ACC112 (cell line): ENCODE measurements around the gene MYEF2.

ENCODE experiments used
- H2AFZ ChIP-seq: fragments of 200-600 bp; sonication (generic); one replicate; pipeline ENCODE4 v1.6.0; 2017; ENCODE audit warnings: antibody characterized with exemption, low read length; ENCODE audit not compliant: unreplicated experiment
- H3K27ac ChIP-seq: fragments of 200-600 bp; sonication (generic); 2 replicates; pipeline ENCODE4 v1.5.1; 2014; ENCODE audit warnings: low read depth, mild to moderate bottlenecking, antibody characterized with exemption, low read length, moderate library complexity
- H3K27me3 ChIP-seq: fragments of 200-600 bp; sonication (generic); 2 replicates; pipeline ENCODE4 v1.6.1; 2014; ENCODE audit warnings: mild to moderate bottlenecking, antibody characterized with exemption, low read length, moderate library complexity, mixed read lengths; ENCODE audit not compliant: insufficient read depth
- H3K36me3 ChIP-seq: fragments of 200-600 bp; sonication (generic); 2 replicates; pipeline ENCODE4 v1.6.1; 2016; ENCODE audit warnings: mild to moderate bottlenecking, antibody characterized with exemption, low read length, moderate library complexity, mixed read lengths; ENCODE audit not compliant: insufficient read depth
- H3K4me1 ChIP-seq: fragments of 200-600 bp; sonication (generic); one replicate; pipeline ENCODE4 v1.6.1; 2016; ENCODE audit warnings: low read length, mixed read lengths; ENCODE audit not compliant: insufficient read depth, unreplicated experiment, control insufficient read depth
- H3K4me3 ChIP-seq: fragments of 200-600 bp; sonication (generic); 2 replicates; pipeline ENCODE4 v1.5.1; 2014; ENCODE audit warnings: mild to moderate bottlenecking, low read depth, low read length
- H3K79me2 ChIP-seq: fragments of 200-600 bp; sonication (generic); one replicate; pipeline ENCODE4 v1.6.0; 2016; ENCODE audit warnings: low read length; ENCODE audit not compliant: control insufficient read depth, unreplicated experiment, insufficient read depth

The MYEF2 gene

DNA sequence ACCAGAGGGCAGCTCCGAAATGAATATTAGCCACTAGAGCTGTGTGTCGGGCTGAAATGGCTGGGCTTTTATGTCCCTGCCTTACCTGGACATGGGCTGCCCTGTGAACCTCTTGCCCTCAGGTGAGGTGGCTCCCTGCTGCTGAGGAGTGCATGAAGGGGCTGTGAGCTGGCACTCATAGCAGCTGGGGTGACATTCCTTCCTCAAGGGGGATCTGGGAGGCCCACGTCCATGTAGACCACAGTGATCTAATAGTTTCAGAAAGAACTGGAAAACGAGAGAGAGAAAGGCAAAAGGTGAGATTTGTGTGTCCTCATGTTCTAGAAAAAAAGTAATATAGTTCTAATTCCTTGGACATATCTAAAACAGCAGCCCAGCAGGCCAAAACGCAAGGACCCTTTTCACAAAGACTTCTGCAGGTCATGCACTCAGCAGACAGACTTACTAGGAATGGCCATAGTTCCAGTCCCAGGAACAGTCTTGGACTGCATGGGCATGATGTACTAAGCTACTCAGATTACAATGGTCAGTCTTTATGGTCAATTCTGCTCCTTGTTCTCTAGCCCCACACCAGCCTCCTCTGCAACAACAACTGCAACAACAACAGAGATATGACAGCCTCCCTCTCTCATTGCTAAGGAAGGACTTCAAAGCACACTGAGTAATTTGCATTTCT is 68.1 kb downstream of the MYEF2 start:
- no peaks in the 10 kb centered on the region for H3K4me1 ChIP-seq
- H3K36me3 ChIP-seq: no peaks in the 10 kb centered on the region
- peaks cover 76% of the 10 kb centered on the region for H3K27me3 ChIP-seq
- H2AFZ ChIP-seq: no peak overlapping the region
- H3K4me3 ChIP-seq: no peak overlapping the region
- no peak overlapping the region for H3K27ac ChIP-seq
- H3K79me2 ChIP-seq: no peaks in the 10 kb centered on the region

DNA sequence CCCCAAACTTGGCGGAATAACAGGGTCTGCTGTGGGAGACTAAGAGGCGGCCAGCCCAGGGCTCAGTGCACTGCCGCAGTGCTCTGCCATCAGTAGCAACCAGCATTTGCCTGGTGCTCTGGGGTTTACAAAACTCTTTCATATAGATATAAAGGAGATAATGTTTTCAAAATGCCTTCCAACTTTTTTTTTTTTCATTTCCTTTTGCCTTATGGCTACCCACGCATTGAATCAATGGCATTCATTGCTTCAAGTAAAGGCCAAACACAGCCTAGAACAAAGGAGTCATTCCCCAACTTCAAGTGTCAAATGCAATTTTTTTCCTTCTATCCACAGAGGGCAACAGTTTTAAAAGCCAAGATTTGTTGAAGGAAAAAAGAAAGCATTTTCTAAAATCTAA is 68.9 kb downstream of the MYEF2 start:
- no peak overlapping the region for H3K27ac ChIP-seq

DNA sequence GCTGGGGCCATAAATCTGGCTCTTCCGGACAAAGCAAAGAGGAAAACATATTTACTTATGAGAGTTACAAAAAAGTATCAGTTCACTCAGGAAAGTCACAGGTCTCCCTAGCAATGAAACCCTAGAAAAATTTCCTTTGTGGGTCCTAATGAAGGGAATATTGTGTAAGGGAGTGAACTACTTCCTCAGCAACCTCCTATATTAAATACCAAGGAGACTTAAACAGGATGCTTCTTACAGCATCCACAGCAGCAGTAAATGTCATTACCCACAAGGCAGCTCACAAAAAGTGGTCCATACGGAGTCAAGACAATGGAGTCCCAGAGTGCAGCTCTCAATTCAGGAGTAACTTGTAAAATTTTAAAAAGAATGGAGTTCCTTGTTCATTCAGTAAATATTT is 72.2 kb downstream of the MYEF2 start:
- H3K36me3 ChIP-seq: no peaks in the 10 kb centered on the region
- no peak overlapping the region for H3K4me3 ChIP-seq
- H3K27me3 ChIP-seq: peaks cover 92% of the 10 kb centered on the region
- no peaks in the 10 kb centered on the region for H3K4me1 ChIP-seq
- H3K79me2 ChIP-seq: no peaks in the 10 kb centered on the region
- H3K27ac ChIP-seq: no peak overlapping the region
- H2AFZ ChIP-seq: no peak overlapping the region

More for the DNA sequence above, 68.9 kb downstream of the MYEF2 start:
- Histone ChIP-seq H2AFZ (no peak overlapping the region), H3K27me3 (peaks cover 75% of the 10 kb centered on the region), H3K4me1 (no peaks in the 10 kb centered on the region), H3K4me3 (no peak overlapping the region), H3K36me3 (no peaks in the 10 kb centered on the region), H3K79me2 (no peaks in the 10 kb centered on the region)

DNA sequence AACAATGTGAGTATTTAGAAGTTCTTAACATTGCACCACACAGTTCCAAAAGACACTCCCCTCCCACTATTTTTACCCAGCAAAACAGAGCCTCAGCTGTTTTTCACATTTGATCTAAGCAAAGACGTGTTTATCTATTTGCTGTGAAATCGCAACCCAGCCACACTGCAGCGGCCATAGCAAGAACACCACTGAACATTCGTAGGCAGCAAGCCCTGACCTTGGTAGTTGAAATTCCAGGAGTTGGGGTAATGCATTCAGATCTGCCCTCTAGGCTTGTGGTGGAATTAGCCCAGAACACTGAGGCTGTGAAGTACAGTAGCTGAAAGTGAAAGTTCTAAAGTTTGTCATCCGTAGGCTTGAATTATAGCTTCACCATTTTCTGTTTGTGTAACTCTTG is 74.4 kb downstream of the MYEF2 start:
- H3K27me3 ChIP-seq: peaks cover 90% of the 10 kb centered on the region
- no peaks in the 10 kb centered on the region for H3K79me2 ChIP-seq
- no peaks in the 10 kb centered on the region for H3K36me3 ChIP-seq
- no peak overlapping the region for H3K4me3 ChIP-seq
- no peaks in the 10 kb centered on the region for H3K4me1 ChIP-seq
- H3K27ac ChIP-seq: no peak overlapping the region
- no peak overlapping the region for H2AFZ ChIP-seq

DNA sequence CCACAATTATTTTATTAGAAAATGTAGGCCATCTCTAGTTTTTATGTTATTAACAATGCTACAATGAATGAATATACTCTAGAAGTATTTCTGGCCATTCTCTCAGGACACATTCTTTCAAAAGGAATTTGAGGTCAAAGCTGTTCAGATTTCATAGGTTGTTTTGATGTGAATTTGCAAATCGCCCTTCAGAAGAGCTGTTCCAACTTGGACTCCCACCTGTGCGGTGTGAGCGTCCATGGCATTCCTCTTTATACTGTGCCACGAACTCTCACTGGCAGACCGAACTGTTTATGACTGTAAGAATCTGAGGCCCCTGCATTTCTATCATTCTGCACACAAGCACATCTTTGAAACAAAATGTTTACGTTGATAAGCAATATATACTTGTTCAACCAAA is 75.9 kb downstream of the MYEF2 start:
- Histone ChIP-seq H3K27me3 (peaks cover 82% of the 10 kb centered on the region), H3K4me3 (no peak overlapping the region), H3K27ac (no peak overlapping the region), H3K4me1 (no peaks in the 10 kb centered on the region), H3K36me3 (no peaks in the 10 kb centered on the region), H3K79me2 (no peaks in the 10 kb centered on the region), H2AFZ (no peak overlapping the region)

DNA sequence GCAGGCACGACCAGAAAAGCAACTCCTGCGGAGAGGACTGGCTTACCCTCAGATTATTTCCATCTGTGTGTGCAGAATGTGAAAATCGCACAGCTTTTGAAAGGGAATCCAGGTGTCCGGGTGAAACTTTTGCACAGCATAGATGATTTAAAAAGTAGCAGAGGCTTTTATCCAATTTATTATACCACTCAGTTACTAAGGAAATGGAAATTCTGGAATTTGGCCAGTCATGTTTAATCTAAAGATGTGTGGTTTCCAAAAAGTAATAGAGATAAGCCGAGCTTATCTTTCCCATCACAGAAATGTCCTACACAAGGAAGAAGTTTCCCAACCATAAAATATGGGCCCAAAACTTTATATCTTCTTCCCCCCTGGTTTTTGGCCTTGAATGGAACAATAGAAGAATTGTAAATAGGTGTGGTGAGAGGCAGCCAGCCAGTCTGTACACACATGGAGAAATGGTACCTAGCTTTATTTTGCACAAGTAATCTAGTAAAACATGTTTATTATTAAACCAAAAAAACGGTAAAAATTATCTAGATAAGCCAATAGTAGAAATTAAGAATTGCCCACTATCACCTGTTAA is 76.6 kb downstream of the MYEF2 start:
- Histone ChIP-seq H2AFZ (no peak overlapping the region), H3K4me3 (no peak overlapping the region), H3K79me2 (no peaks in the 10 kb centered on the region), H3K36me3 (no peaks in the 10 kb centered on the region), H3K27ac (no peak overlapping the region), H3K4me1 (no peaks in the 10 kb centered on the region), H3K27me3 (peaks cover 75% of the 10 kb centered on the region)

DNA sequence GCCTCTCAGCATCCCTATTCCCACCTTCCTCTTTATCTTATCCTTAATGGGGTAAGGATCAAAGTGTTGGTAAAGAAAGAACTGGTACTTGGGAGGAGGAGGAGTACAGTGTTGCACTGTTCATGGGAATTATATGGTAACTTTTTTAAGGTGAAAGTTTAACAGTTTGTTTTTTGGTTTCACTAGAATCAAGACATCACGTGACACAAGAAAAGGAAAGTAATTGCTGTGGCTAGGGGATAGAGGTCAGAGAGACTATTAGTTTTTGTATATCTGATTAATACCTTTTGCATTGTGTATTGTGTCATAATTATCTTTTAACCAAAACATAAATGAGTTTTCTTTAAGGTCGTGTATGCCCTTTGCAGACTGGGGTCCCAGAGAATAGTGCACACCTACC is 80.8 kb downstream of the MYEF2 start:
- Histone ChIP-seq H3K79me2 (no peaks in the 10 kb centered on the region), H3K4me1 (no peaks in the 10 kb centered on the region), H3K27ac (no peak overlapping the region), H3K4me3 (no peak overlapping the region), H3K36me3 (no peaks in the 10 kb centered on the region), H2AFZ (no peak overlapping the region), H3K27me3 (peaks cover 61% of the 10 kb centered on the region)

DNA sequence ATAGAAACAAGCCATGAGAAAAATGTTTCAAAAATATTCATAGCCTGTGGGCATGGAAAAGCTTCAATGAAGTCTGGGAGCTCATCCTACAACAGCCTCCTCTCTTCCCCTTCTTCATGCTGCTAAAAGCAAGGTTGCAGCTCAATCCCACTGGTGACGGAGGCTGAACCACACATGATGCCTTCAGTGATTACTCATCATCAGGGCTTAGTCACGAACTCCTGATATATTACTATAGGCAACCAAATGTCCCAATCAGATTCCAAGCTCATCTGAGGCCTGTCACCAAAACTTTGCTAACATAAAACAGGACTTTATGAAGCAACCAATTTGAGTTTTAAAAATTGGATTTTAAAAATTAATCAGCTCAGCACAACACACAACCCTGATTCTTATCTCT is 81.3 kb downstream of the MYEF2 start:
- no peaks in the 10 kb centered on the region for H3K36me3 ChIP-seq
- peaks cover 59% of the 10 kb centered on the region for H3K27me3 ChIP-seq
- no peak overlapping the region for H2AFZ ChIP-seq
- no peak overlapping the region for H3K4me3 ChIP-seq
- no peaks in the 10 kb centered on the region for H3K4me1 ChIP-seq
- no peak overlapping the region for H3K27ac ChIP-seq
- no peaks in the 10 kb centered on the region for H3K79me2 ChIP-seq

DNA sequence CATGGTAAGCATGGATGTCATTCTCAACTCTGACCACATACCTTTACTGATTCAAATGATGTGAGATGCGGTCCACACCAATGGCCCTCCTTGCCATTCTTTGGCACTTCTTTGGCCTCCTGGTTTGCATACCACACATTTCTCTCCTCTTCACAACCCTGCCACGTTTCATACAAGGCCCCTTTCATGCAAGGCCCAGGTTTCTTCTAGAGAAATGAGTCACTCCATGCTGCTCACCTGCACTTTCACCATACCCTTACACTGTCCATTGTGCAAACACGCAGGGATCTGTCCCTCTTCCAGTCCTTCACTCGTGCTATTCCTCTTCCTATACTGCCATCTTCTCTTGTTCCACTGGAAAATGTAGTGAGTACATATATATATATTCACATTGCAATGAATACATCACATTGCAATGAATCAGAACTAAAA is 81.7 kb downstream of the MYEF2 start:
- no peaks in the 10 kb centered on the region for H3K36me3 ChIP-seq
- no peak overlapping the region for H3K4me3 ChIP-seq
- H2AFZ ChIP-seq: no peak overlapping the region
- H3K27ac ChIP-seq: no peak overlapping the region
- H3K79me2 ChIP-seq: no peaks in the 10 kb centered on the region
- peaks cover 57% of the 10 kb centered on the region for H3K27me3 ChIP-seq
- no peaks in the 10 kb centered on the region for H3K4me1 ChIP-seq

DNA sequence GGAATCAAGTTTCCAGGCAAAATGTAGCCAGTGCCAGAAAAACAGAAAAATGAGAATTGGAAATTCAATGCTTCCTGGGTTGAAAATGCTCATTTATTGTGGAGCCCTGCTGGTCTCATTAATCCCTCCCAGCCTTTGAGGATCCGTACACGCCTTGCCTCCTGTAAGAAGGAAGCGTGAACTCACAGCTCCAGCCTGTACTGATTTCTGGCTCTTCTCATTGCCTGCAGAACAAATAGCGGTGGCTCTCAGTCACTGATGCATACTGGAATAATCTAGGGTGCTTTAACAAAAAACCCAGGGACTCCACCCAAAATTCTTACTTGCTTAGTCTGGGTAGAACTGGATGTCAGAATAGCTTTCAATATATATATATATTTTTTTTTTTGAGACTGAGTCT is 86.6 kb downstream of the MYEF2 start:
- no peaks in the 10 kb centered on the region for H3K79me2 ChIP-seq
- no peaks in the 10 kb centered on the region for H3K36me3 ChIP-seq
- H3K27ac ChIP-seq: no peak overlapping the region
- no peak overlapping the region for H3K4me3 ChIP-seq
- H2AFZ ChIP-seq: no peak overlapping the region
- peaks cover 58% of the 10 kb centered on the region for H3K27me3 ChIP-seq
- peaks cover 6% of the 10 kb centered on the region for H3K4me1 ChIP-seq

DNA sequence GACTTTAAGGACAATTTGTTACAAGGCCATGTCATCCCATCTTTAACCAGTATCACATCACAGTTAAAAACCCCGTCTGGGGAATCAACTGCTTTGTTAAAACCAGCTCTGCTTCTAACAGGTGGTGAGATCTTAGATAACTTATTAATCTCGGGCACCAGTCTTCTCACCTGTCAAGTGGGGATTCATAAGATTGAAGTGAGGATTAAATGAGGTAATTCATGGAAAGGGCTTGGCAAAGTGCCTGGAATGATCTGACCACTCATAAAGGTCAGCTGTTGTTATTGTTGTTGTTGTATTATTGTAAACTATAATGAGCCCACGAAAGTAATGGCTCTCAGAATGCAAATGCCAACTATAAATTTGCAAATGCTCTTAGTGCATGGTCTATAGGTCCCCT is 87.4 kb downstream of the MYEF2 start:
- peaks cover 62% of the 10 kb centered on the region for H3K27me3 ChIP-seq
- H3K27ac ChIP-seq: no peak overlapping the region
- H3K36me3 ChIP-seq: no peaks in the 10 kb centered on the region
- H3K79me2 ChIP-seq: no peaks in the 10 kb centered on the region
- no peak overlapping the region for H3K4me3 ChIP-seq
- H2AFZ ChIP-seq: no peak overlapping the region
- H3K4me1 ChIP-seq: peaks cover 6% of the 10 kb centered on the region
